Fibroblast of skin of right quadriceps (primary cell): Measurements from ENCODE around the gene GNB3.

Experiments
- DNase-seq: peaks from one replicate; pipeline ENCODE4 v3.0.0-alpha.2; 2013

GNB3 gene

DNA sequence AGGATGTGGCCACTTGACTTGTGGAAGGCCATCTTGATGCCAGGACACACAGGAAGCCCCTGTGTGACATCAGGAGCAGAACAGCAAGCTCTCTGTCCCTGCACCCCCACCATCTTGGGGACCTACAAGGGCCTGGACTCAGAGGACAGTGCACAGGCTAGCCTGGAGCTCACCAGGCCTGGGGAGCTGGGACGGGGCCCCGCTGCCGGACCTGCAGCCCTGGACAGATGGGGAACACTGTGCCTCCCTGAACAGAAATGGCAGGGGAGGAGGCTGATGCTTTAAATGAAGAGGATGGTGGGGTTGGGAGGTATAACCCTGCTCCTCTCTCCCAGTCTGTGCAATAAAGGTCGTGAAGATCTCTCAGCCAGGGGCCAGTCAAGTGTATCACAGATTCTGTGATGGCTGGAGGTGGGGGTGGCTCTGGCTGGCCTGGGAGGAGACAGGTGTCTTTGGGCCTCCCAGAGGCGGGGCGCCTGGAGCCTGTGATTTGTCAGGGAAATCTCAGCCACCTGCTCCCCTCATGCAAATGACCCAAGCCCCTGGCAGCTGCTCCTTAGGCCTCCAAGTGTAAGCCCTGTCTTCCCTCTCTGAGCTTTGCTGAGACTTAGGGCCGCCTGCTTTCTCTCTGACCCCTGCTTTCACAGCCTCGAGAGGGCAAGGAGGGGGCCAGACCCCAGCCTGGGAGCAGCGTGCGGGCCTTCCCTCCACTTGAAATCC, 1.1 kb upstream of the GNB3 start:
- no peak for DNase-seq

- no peak for DNase-seq
Observed at GRCh38 chr12:6840330-6840729, 395 bp upstream of the GNB3 start.

DNA sequence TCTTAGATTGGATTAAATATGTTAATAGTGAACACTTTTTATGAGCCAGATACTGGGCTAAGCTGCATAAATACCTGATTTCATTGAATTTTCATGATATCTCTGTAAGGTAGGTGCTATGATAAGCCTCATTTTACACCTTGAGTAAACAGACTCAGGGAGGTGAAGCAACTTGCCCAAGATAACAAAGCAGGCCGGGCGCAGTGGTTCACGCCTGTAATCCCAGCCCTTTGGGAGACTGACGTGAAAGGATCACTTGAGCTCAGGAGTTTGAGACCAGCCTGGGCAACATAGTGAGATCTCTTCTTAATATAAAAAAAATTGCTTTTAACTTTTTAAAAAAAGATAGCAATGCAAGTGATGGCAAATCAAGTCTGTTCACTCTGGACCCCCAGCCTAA, 1.4 kb downstream of the GNB3 start:
- DNase-seq: no peak

GRCh38 chr12:6843118-6843902, 2.6 kb downstream of the GNB3 start:
- no peak for DNase-seq

- DNase-seq: no peak
Observed at GRCh38 chr12:6845395-6845794, 4.7 kb downstream of the GNB3 start.

GRCh38 chr12:6846316-6846869, 5.7 kb downstream of the GNB3 start:
- DNase-seq: no peak

DNA sequence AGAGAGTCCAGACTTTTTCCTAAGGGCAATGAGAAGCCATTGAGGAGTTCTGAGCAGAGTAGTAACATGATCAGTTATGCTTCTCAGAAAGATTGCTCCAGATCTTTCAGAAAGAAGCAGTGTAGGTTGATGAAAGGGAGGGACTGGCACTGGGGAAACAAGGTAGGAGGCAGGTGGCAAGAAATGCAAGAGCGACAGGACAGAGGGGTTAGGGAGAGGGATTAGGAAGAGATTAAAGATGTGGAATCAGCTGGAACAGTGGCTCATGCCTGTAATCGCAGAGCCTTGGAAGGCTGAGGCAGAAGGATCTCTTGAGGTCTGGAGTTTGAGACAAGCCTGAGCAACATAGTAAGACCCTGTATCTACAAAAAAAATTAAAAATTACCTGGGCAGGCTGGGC, 7.0 kb downstream of the GNB3 start:
- no peak for DNase-seq

DNA sequence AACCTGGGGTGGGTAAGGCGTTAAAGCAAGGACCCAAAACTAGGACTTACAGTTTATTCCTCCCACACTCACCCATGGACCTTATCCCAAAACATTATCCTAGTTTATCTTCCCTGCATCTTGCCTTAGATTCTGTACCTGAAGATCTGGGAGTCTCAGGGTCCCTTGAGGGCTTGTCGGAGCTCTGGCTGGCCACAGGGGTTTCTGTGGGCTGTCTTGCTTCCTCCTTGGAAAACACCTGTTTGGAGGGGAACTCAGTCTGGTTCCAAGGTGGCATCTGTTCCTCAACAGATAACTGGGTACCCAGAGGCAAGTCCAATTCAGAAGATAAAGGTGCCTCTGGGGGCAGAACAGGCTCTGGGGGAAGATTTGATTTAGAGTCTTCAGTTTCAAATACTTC, 8.7 kb downstream of the GNB3 start:
- DNase-seq: no peak

DNA sequence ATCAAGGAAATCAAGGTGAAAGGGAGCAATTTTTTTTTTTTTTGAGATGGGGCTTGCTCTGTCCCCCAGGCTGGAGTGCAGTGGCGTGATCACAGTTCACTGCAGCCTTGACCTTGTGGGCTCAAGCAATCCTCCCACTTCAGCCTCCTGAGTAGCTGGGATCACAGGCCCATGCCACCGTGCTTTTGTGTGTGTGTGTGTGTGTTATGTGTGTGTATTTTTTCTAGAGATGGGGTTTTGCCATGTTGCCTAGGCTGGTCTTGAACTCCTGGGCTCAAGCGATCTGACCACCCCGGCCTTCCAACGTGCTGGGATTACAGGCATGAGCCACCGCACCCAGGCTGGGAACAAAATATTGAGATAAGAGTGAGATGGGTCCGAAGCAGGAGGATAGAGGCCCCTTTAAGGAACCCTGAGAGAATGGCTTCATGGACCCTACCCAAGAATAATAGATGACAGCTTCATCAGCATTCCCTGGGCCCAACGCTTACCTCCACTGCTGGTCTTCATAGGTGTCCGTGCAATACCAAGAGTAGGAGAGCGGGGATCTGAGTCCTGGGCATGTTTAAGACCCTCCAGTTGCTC, 9.3 kb downstream of the GNB3 start:
- DNase-seq: no peak

- no peak for DNase-seq
Observed at GRCh38 chr12:6850796-6851152, 10.0 kb downstream of the GNB3 start.

- peak; percentile 99 for DNase-seq
Observed at GRCh38 chr12:6851153-6851920, 10.6 kb downstream of the GNB3 start, which contains the start of gene CDCA3. CDCA3 (minus strand) TSS chr12:6851286; CDS start chr12:6850952, 334 bp downstream.

DNA sequence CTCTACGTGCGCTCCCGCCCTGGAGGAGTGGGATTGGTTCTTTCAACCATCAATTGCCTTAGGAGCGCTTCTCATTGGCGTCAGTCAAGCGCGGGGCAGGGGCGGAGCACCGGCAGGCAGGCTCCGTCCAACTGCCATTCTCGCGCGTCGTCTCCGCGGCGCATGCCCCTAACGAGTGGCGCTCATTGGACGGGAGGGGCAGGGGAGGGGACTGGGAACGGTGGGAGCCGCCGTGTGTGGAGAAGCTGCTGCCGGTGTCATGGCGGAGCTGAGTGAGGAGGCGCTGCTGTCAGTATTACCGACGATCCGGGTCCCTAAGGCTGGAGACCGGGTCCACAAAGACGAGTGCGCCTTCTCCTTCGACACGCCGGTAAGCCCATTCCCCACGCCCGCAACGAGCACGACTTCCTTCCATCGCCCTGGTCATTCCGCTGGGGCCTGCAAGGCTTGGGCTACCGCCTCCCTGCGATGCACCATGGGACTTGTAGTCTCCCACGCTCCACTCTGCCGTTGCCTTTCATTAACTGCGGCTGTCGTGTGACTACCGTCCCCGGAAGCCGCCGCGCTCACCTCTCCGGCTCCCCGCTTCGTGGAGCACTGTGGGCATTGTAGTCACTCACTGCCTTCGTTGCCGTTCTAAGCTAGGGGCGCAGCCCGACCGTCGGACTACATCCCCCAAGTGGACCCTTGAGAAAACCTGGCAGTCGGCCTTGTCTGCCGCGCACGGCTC, 11.4 kb downstream of the GNB3 start, which contains the start of gene USP5:
TSS of gene USP5 (plus strand) at position 230 of the 730 bp plus-strand sequence. CDS start at position 260, 30 bp downstream.
- peak; percentile 100 for DNase-seq

- DNase-seq: peak; percentile 58
Observed at GRCh38 chr12:6852651-6853354, 12.1 kb downstream of the GNB3 start.

DNA sequence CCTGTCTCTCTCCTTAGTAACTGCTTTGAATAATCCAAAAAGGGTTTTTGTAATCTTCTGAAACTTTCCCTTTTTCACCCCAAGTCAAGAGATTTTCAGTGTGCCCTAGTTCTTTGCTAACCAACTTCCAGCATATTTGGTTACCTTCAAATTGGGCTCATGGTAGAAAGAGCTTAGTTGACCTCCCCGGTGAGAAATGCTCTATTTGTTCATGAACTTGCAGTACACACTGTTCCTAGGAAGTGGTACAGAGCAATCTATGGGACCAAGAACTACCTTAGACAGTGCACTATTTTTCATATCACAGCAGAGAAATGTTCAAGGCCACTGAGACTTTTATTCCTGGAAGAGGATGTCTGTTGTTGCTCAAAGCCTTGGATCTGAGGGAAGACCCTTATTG, 12.9 kb downstream of the GNB3 start:
- no peak for DNase-seq

DNA sequence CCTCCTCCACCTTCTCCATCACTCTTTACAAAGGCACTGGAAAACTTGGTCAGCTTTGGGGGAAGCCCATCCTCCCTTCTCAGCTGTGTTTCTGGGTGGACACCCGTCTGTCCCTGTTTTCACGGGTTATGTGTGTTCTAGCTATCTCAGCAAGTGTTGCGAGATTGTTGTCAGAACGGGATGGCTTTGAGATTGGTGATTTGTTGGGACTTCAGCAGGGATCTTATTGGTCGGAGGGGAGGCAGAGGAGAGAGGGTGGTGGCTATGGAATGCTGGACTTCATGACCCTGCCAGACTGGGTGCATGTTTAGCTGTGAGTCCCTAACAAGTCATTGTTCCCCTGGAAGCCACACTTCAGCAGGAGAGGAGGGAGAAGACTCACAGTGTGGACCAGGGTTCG, 13.3 kb downstream of the GNB3 start:
- DNase-seq: no peak

DNA sequence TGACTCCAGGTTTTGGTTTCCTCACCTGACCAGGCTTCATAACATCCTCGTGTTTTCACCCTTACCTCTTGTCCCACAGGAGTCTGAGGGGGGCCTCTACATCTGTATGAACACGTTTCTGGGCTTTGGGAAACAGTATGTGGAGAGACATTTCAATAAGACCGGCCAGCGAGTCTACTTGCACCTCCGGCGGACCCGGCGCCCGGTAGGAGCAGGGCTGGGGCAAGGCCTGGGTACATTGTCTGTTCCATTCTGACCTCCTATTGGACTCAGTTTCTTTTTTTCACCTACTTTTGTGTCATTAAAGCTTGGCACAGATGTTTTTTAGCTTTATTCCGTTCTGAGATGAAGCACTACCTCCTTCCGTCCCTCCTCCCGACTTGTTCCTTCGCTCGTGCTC, 14.6 kb downstream of the GNB3 start:
- DNase-seq: no peak

- no peak for DNase-seq
Observed at GRCh38 chr12:6858799-6859198, 18.1 kb downstream of the GNB3 start.

GRCh38 chr12:6860116-6860515, 19.4 kb downstream of the GNB3 start:
- DNase-seq: no peak

DNA sequence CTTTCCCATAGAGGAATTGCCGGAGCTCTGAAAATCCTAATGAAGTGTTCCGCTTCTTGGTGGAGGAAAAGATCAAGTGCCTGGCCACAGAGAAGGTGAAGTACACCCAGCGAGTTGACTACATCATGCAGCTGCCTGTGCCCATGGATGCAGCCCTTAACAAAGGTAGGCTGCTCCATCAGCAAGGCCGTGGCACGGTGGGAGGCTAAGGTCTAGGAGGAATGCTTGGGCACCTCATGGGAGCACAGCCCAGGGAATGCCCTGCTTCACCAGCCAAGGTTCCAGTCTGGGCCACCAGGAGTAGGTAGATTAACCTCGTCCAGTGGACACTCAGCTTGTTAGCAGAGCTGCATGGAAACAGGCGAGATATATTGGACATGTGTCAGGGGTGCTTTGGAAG, 20.2 kb downstream of the GNB3 start:
- DNase-seq: no peak

DNA sequence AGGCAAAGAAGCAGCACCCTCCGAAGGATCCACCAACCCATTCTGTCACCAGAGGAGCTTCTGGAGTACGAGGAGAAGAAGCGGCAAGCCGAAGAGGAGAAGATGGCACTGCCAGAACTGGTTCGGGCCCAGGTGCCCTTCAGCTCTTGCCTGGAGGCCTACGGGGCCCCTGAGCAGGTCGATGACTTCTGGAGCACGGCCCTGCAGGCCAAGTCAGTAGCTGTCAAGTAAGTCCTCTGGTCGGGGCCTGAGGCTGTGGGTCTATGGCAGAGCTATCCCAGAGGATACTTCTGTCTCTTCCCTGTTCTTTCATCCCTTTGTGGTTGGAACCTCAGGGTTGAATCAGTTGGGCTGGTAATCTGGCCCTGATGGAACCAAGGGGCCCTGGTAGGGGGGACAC, 20.7 kb downstream of the GNB3 start:
- no peak for DNase-seq

- no peak for DNase-seq
Observed at GRCh38 chr12:6863033-6863432, 22.3 kb downstream of the GNB3 start.
